Uterus (tissue), 4 donors: Measurements from ENCODE around the gene NDC80. TPM values are rescaled to one million over a fixed set of nuclear protein-coding genes. Genes with fewer than 3 reads are reported as not detected.
A peak's percentile ranks its signal among the peaks of the same experiment; 100 is the strongest.

Experiments
- DNase-seq, 2 donors: peaks; one replicate each; pipeline ENCODE4 v3.0.0-alpha.2; 2019 to 2020
- H3K27ac ChIP-seq, 2 donors: fragments of 200-600 bp; sonication (generic); 1 replicate in 1 of 2; 2 replicates in 1 of 2; pipeline ENCODE4 v1.5.1; 2016 to 2018
- H3K27me3 ChIP-seq, 2 donors: fragments of 200-600 bp; sonication (generic); one replicate each; pipeline ENCODE4 v1.5.1; 2018 to 2019; ENCODE audit warnings: control low read depth in 1 of 2
- H3K36me3 ChIP-seq, 2 donors: fragments of 200-600 bp; sonication (generic); one replicate each; pipeline ENCODE4 v1.5.1; 2019; ENCODE audit warnings: control low read depth in 1 of 2
- H3K4me1 ChIP-seq, 2 donors: fragments of 200-600 bp; sonication (generic); one replicate each; pipeline ENCODE4 v1.5.1; 2018 to 2019; ENCODE audit warnings: control low read depth in 1 of 2
- H3K4me3 ChIP-seq, 2 donors: fragments of 200-600 bp; sonication (generic); 1 replicate in 1 of 2; 2 replicates in 1 of 2; pipeline ENCODE4 v1.5.1; 2018 to 2019; ENCODE audit warnings: mild to moderate bottlenecking in 1 of 2
- H3K9me3 ChIP-seq, 2 donors: fragments of 200-600 bp; sonication (generic); one replicate each; pipeline ENCODE4 v1.5.1; 2019; ENCODE audit warnings: control low read depth in 1 of 2
- POLR2A ChIP-seq, 2 donors: fragments of 450-650 bp; IDR thresholded peaks; one replicate each; pipeline ENCODE4 v1.6.1; 2016; ENCODE audit warnings: antibody characterized with exemption in 2 of 2, mild to moderate bottlenecking in 1 of 2, moderate library complexity in 1 of 2
- intact Hi-C: fragments of 100-400 bp; cut with DNase I; formaldehyde crosslinking; loops from one replicate; pipeline ENCODE4 v1.15.1; 2023; ENCODE audit warnings: low total_unique reads
- total RNA-seq, 4 donors: library from RNA; depleted of rRNA in 3 of 4; stranded (reverse); fragments of >200 nt in 3 of 4; gene quantifications; one replicate each; pipeline versions ENCODE4 v1.1.0 to v1.2.4, GENCODE V29; 2014 to 2023
- TF ChIP-seq, protein P1 (sequence below), 4 experiments: fragments of 200-600 bp in 2 of 4; fragments of 450-650 bp in 2 of 4; sonication (generic) in 2 of 4; IDR thresholded peaks; one replicate each; pipeline ENCODE4 v1.5.1; 2016 to 2019; ENCODE audit warnings: antibody characterized with exemption in 4 of 4, mild to moderate bottlenecking in 2 of 4, moderate library complexity in 1 of 4
- donor health status: DM: yes; HTN: yes; CAD: no.

The NDC80 gene
- total RNA-seq, 4 donors from 2014 or later: 0.26 to 21.2 (median 0.80) TPM

GRCh38 chr18:2568605-2569004 is 2.8 kb upstream of the NDC80 start:
- Histone ChIP-seq H3K4me1 (peaks cover 0 to 7% of the 10 kb centered on the region in 2 donors), H3K36me3 (no peaks in the 10 kb centered on the region), H3K27me3 (no peaks in the 10 kb centered on the region), H3K27ac (no peak overlapping the region), H3K9me3 (no peaks in the 10 kb centered on the region), H3K4me3 (no peak overlapping the region)
- TF ChIP-seq POLR2A (IDR thresholded peaks at IDR 0.05): no peak
- TF ChIP-seq, protein P1, sequence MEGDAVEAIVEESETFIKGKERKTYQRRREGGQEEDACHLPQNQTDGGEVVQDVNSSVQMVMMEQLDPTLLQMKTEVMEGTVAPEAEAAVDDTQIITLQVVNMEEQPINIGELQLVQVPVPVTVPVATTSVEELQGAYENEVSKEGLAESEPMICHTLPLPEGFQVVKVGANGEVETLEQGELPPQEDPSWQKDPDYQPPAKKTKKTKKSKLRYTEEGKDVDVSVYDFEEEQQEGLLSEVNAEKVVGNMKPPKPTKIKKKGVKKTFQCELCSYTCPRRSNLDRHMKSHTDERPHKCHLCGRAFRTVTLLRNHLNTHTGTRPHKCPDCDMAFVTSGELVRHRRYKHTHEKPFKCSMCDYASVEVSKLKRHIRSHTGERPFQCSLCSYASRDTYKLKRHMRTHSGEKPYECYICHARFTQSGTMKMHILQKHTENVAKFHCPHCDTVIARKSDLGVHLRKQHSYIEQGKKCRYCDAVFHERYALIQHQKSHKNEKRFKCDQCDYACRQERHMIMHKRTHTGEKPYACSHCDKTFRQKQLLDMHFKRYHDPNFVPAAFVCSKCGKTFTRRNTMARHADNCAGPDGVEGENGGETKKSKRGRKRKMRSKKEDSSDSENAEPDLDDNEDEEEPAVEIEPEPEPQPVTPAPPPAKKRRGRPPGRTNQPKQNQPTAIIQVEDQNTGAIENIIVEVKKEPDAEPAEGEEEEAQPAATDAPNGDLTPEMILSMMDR (IDR thresholded peaks at IDR 0.05): no peak
- intact Hi-C loops: no loop called here
- DNase-seq: no peak

GRCh38 chr18:2569338-2570207 is 1.8 kb upstream of the NDC80 start:
- Histone ChIP-seq H3K9me3 (no peaks in the 10 kb centered on the region), H3K4me3 (peak overlapping the region in 1 of 2 donors; percentile 76), H3K27me3 (no peaks in the 10 kb centered on the region), H3K36me3 (no peaks in the 10 kb centered on the region), H3K4me1 (peaks cover 0 to 7% of the 10 kb centered on the region in 2 donors), H3K27ac (no peak overlapping the region)
- intact Hi-C loops: loop anchor here (5.0 kb wide), 1 partner anchor 88 kb away; the partner anchor contains the start of gene SMCHD1
- TF ChIP-seq, protein P1 (IDR thresholded peaks at IDR 0.05): no peak
- no peak for TF ChIP-seq POLR2A (IDR thresholded peaks at IDR 0.05)
- no peak for DNase-seq

- no peaks in the 10 kb centered on the region for H3K9me3 ChIP-seq
- peak overlapping the region; percentile 76 to 86 for H3K4me3 ChIP-seq
- H3K27me3 ChIP-seq: no peaks in the 10 kb centered on the region
- TF ChIP-seq POLR2A (IDR thresholded peaks at IDR 0.05): no peak
- TF ChIP-seq, protein P1 (IDR thresholded peaks at IDR 0.05): peak in 3 of 4 experiments; percentile 21 to 30 (median 27)
- peaks cover 0 to 7% of the 10 kb centered on the region in 2 donors for H3K4me1 ChIP-seq
- intact Hi-C loops: loop anchor here (5.0 kb wide), 1 partner anchor 87 kb away; the partner anchor contains the start of gene SMCHD1
- no peaks in the 10 kb centered on the region for H3K36me3 ChIP-seq
- peak overlapping the region; percentile 96 to 98 for H3K27ac ChIP-seq
- peak; percentile 69 to 72 for DNase-seq
Observed at GRCh38 chr18:2570772-2571199, 571 bp upstream of the NDC80 start.

DNA sequence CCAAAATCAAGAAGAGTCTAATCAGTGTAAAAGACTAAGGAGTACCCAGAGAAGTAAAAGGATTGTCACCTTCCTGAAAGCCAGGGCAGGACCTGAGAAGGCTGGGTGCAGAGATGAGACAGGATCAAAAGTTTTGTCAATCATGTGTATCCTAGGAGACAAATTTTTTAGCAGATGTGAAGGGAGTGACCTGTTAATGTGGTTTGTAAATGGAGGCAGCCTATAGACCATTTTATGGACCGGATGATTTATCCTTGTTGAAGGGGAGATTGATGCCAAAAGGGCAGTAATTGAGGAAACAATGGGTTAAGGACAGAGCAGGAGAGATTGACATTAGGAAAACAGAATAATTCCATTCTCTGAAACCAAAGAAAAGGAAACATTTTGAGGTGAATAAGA is 813 bp downstream of the NDC80 start:
- no peak for DNase-seq
- TF ChIP-seq POLR2A (IDR thresholded peaks at IDR 0.05): no peak
- TF ChIP-seq, protein P1 (IDR thresholded peaks at IDR 0.05): no peak
- Histone ChIP-seq H3K27me3 (no peaks in the 10 kb centered on the region), H3K36me3 (no peaks in the 10 kb centered on the region), H3K27ac (no peak overlapping the region), H3K4me3 (no peak overlapping the region), H3K9me3 (no peaks in the 10 kb centered on the region), H3K4me1 (peaks cover 0 to 7% of the 10 kb centered on the region in 2 donors)
- intact Hi-C loops: loop anchor here (5.0 kb wide), 1 partner anchor 85 kb away; the partner anchor contains the start of gene SMCHD1

- DNase-seq: no peak
- Histone ChIP-seq H3K27ac (no peak overlapping the region), H3K4me1 (peaks cover 0 to 7% of the 10 kb centered on the region in 2 donors), H3K27me3 (no peaks in the 10 kb centered on the region), H3K36me3 (no peaks in the 10 kb centered on the region), H3K4me3 (no peak overlapping the region), H3K9me3 (no peaks in the 10 kb centered on the region)
- intact Hi-C loops: loop anchor here (5.0 kb wide), 1 partner anchor 84 kb away; the partner anchor contains the start of gene SMCHD1
- no peak for TF ChIP-seq POLR2A (IDR thresholded peaks at IDR 0.05)
- TF ChIP-seq, protein P1 (IDR thresholded peaks at IDR 0.05): no peak
Observed at GRCh38 chr18:2572892-2573291, 1.5 kb downstream of the NDC80 start.
